CD4-positive, alpha-beta T cell (primary cell): ENCODE data around the gene CRYBG1. TPM values are rescaled to one million over a fixed set of nuclear protein-coding genes. Genes with fewer than 3 reads are reported as not detected.

Source experiments
- ATAC-seq: fragments of 200-7000 bp; cut with Tn5 transposase; one replicate; pipeline ENCODE4 v1.10.0; 2022; ENCODE audit warnings: mild to moderate bottlenecking; ENCODE audit not compliant: poor library complexity
- CTCF ChIA-PET: fragments of 350-600 bp; sonication (Branson Sonifier 250); formaldehyde crosslinking; loops from one replicate; lab custom pipeline; 2021; ENCODE audit warnings: antibody characterized with exemption, inconsistent platforms; lab: Charles Lee
- POLR2A ChIA-PET: fragments of 350-600 bp; sonication (Branson Sonifier 250); formaldehyde crosslinking; loops from one replicate; lab custom pipeline; 2021; ENCODE audit warnings: antibody characterized with exemption, inconsistent platforms; lab: Charles Lee
- DNase-seq, 14 experiments: peaks; one replicate each; pipeline ENCODE4 v3.0.0-alpha.2; 2013 to 2020; ENCODE audit warnings: mixed read lengths in 2 of 14
- H3K27ac ChIP-seq, 2 donors: one replicate each; pipeline versions ENCODE4 v1.5.1 to v1.7.0; 2013; ENCODE audit warnings: low read length in 2 of 2, low read depth in 1 of 2, mild to moderate bottlenecking in 1 of 2
- H3K27me3 ChIP-seq, 2 experiments: 1 replicate in 1 of 2; 2 replicates in 1 of 2; pipeline versions ENCODE4 v1.6.1 to v1.7.0; 2013; ENCODE audit warnings: low read length in 2 of 2, control low read depth in 1 of 2, mild to moderate bottlenecking in 1 of 2, moderate library complexity in 1 of 2; ENCODE audit not compliant: insufficient read depth in 2 of 2, control insufficient read depth in 1 of 2
- H3K36me3 ChIP-seq: one replicate; pipeline ENCODE4 v1.6.1; 2013; ENCODE audit warnings: low read length, control low read depth; ENCODE audit not compliant: insufficient read depth
- H3K4me1 ChIP-seq: one replicate; pipeline ENCODE4 v1.6.1; 2013; ENCODE audit warnings: low read length, control low read depth; ENCODE audit not compliant: insufficient read depth
- H3K4me3 ChIP-seq: one replicate; pipeline ENCODE4 v1.5.1; 2013; ENCODE audit warnings: mild to moderate bottlenecking, low read length, moderate library complexity
- H3K9me3 ChIP-seq, 2 experiments: 1 replicate in 1 of 2; 2 replicates in 1 of 2; pipeline versions ENCODE4 v1.6.1 to v1.7.0; 2013; ENCODE audit warnings: low read length in 2 of 2, mild to moderate bottlenecking in 2 of 2, control low read depth in 1 of 2, moderate library complexity in 1 of 2; ENCODE audit not compliant: control insufficient read depth in 1 of 2, insufficient read depth in 1 of 2
- H3K27ac Mint-ChIP-seq: one replicate; pipeline ENCODE4 v1.8.0; 2020; ENCODE audit warnings: mixed read lengths
- H3K27me3 Mint-ChIP-seq: one replicate; pipeline ENCODE4 v1.8.0; 2021; ENCODE audit warnings: mixed read lengths
- H3K36me3 Mint-ChIP-seq: one replicate; pipeline ENCODE4 v1.8.0; 2021; ENCODE audit warnings: low read depth, mixed read lengths
- H3K4me1 Mint-ChIP-seq: one replicate; pipeline ENCODE4 v1.8.0; 2021; ENCODE audit warnings: low read depth, mixed read lengths
- H3K4me3 Mint-ChIP-seq: one replicate; pipeline ENCODE4 v1.8.0; 2020; ENCODE audit warnings: mild to moderate bottlenecking, mixed read lengths
- H3K9me3 Mint-ChIP-seq: one replicate; pipeline ENCODE4 v1.8.0; 2020; ENCODE audit warnings: mixed read lengths
- intact Hi-C, 2 experiments: fragments of 100-400 bp; cut with DNase I in 1 of 2; cut with micrococcal nuclease in 1 of 2; formaldehyde crosslinking; loops; one replicate each; pipeline versions ENCODE4 v1.15.1 to v1.9.0; 2023 to 2025; cut with DNase I, micrococcal nuclease
- total RNA-seq, 174 experiments: library from RNA in 2 of 174; stranded (reverse) in 2 of 174; gene quantifications; one replicate each; pipeline ENCODE4 v1.2.3 and lab custom pipeline; 2021 to 2026
- TF ChIP-seq, protein P1 (sequence below): fragments of 200-600 bp; IDR thresholded peaks from one replicate; pipeline ENCODE4 v1.8.0; 2022; ENCODE audit warnings: antibody characterized with exemption, mild to moderate bottlenecking

The CRYBG1 gene
- total RNA-seq, 2 experiments from 2014 or later = 58.5 to 59.4 TPM

- DNase-seq (no peak), ATAC-seq (no peak)
- TF ChIP-seq, protein P1, sequence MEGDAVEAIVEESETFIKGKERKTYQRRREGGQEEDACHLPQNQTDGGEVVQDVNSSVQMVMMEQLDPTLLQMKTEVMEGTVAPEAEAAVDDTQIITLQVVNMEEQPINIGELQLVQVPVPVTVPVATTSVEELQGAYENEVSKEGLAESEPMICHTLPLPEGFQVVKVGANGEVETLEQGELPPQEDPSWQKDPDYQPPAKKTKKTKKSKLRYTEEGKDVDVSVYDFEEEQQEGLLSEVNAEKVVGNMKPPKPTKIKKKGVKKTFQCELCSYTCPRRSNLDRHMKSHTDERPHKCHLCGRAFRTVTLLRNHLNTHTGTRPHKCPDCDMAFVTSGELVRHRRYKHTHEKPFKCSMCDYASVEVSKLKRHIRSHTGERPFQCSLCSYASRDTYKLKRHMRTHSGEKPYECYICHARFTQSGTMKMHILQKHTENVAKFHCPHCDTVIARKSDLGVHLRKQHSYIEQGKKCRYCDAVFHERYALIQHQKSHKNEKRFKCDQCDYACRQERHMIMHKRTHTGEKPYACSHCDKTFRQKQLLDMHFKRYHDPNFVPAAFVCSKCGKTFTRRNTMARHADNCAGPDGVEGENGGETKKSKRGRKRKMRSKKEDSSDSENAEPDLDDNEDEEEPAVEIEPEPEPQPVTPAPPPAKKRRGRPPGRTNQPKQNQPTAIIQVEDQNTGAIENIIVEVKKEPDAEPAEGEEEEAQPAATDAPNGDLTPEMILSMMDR = no peak
- Histone ChIP-seq H3K4me3 (no peak overlapping the region), H3K27me3 (no peaks in the 10 kb centered on the region), H3K4me1 (no peaks in the 10 kb centered on the region), H3K36me3 (peaks cover 22% of the 10 kb centered on the region), H3K27ac (no peak overlapping the region), H3K9me3 (no peaks in the 10 kb centered on the region)
- no peaks in the 10 kb centered on the region for H3K27me3 Mint-ChIP-seq
- intact Hi-C loops = no loop called here
- ChIA-PET POLR2A (no interaction called here), CTCF (no interaction called here)
- no peak overlapping the region for H3K27ac Mint-ChIP-seq
- H3K9me3 Mint-ChIP-seq = no peaks in the 10 kb centered on the region
- no peaks in the 10 kb centered on the region for H3K4me1 Mint-ChIP-seq
- H3K4me3 Mint-ChIP-seq = no peak overlapping the region
- peaks cover 60% of the 10 kb centered on the region for H3K36me3 Mint-ChIP-seq
These were observed 254.2 kb downstream of the CRYBG1 start for GRCh38 chr6:106614592-106615257.

GRCh38 chr6:106617302-106617701, 256.8 kb downstream of the CRYBG1 start:
- H3K9me3 ChIP-seq = no peaks in the 10 kb centered on the region
- ATAC-seq (no peak), DNase-seq (no peak)
- H3K4me1 Mint-ChIP-seq = no peaks in the 10 kb centered on the region
- no peak overlapping the region for H3K27ac Mint-ChIP-seq
- peaks cover 17% of the 10 kb centered on the region for H3K36me3 ChIP-seq
- no peaks in the 10 kb centered on the region for H3K27me3 ChIP-seq
- ChIA-PET POLR2A (no interaction called here), CTCF (interaction anchor here (0.9 kb wide), 1 partner anchor 11 kb away, joined by 3 read pairs; no protein-coding TSS in a partner anchor)
- H3K27me3 Mint-ChIP-seq = no peaks in the 10 kb centered on the region
- no peak overlapping the region for H3K4me3 ChIP-seq
- TF ChIP-seq, protein P1 = no peak
- H3K4me1 ChIP-seq = no peaks in the 10 kb centered on the region
- no peak overlapping the region for H3K4me3 Mint-ChIP-seq
- no peak overlapping the region for H3K27ac ChIP-seq
- H3K36me3 Mint-ChIP-seq = peaks cover 61% of the 10 kb centered on the region
- H3K9me3 Mint-ChIP-seq = no peaks in the 10 kb centered on the region
- intact Hi-C loops = no loop called here

DNA sequence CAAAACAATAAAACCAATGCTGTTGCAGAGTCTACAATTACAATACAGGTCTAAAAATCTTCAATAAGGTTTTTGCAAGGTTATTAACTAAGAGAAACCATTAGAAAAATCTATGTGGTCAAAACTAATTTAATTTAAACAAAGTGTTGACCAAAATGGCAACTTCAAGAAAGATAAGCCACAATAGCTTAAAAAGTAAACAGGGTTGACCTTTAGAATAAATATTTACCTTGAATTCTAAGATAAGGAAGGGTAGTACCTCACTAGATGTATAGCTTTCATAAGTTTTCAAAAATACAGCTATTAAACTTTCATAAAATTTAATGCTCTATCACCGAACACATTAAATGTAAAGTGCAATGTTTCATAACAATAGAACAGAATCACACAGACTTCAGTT, 257.3 kb downstream of the CRYBG1 start:
- peaks cover 63% of the 10 kb centered on the region for H3K36me3 Mint-ChIP-seq
- intact Hi-C loops = no loop called here
- Histone ChIP-seq H3K9me3 (no peaks in the 10 kb centered on the region), H3K27me3 (no peaks in the 10 kb centered on the region), H3K36me3 (peaks cover 20% of the 10 kb centered on the region), H3K4me1 (no peaks in the 10 kb centered on the region), H3K4me3 (no peak overlapping the region), H3K27ac (no peak overlapping the region)
- DNase-seq (no peak), ATAC-seq (no peak)
- ChIA-PET POLR2A (no interaction called here), CTCF (interaction anchor here (0.9 kb wide), 1 partner anchor 12 kb away, joined by 3 read pairs; no protein-coding TSS in a partner anchor)
- no peaks in the 10 kb centered on the region for H3K27me3 Mint-ChIP-seq
- no peak overlapping the region for H3K4me3 Mint-ChIP-seq
- H3K4me1 Mint-ChIP-seq = no peaks in the 10 kb centered on the region
- no peaks in the 10 kb centered on the region for H3K9me3 Mint-ChIP-seq
- H3K27ac Mint-ChIP-seq = no peak overlapping the region
- TF ChIP-seq, protein P1 = no peak
